ENCODE data around the gene ATP13A3. TPM values are rescaled to one million over a fixed set of nuclear protein-coding genes. Genes with fewer than 3 reads are reported as not detected.

The ATP13A3 gene
- total RNA-seq, 1 experiment from 2014 or later: 181 TPM

DNA sequence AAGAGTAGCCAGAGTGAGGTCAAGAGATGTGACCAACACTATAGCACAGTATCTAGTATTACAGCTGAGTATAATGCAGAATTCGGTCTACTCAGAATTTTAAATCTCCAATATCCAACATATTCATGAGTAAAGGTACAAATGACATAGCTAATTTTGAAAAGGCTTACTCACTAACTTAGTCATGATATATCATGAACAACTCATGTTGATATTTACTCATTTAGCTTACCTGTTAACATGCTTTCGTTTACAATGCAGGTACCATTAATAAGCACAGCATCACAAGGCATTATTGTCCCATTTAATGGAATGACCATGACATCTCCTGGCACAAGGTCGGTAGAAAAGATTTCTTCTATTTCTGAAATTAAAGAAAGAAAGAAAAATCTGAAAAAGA is 36.9 kb downstream of the ATP13A3 start:
- Histone ChIP-seq H3K27me3 (replicated peaks; ENCODE audit: control insufficient read depth, insufficient read depth, low read length) (no peaks in the 10 kb centered on the region), H3K4me3 (ENCODE audit: low read depth, low read length) (no peak overlapping the region), H3K36me3 (ENCODE audit: control insufficient read depth, insufficient read depth, low read length) (peaks cover 4% of the 10 kb centered on the region; the same call in 1 of the 2 replicates), H3K9me3 (no peaks in the 10 kb centered on the region), H3K4me1 (peaks cover 34% of the 10 kb centered on the region)
- CTCF ChIA-PET: no interaction called here
- DNase-seq: no peak
- Mint-ChIP-seq H3K9me3 (ENCODE audit: unreplicated experiment) (no peaks in the 10 kb centered on the region), H3K27ac (ENCODE audit: unreplicated experiment) (no peak overlapping the region), H3K27me3 (ENCODE audit: insufficient read depth, unreplicated experiment) (no peaks in the 10 kb centered on the region), H3K4me3 (ENCODE audit: unreplicated experiment) (no peak overlapping the region), H3K36me3 (ENCODE audit: insufficient read depth, unreplicated experiment) (peaks cover 91% of the 10 kb centered on the region), H3K4me1 (ENCODE audit: low read depth, unreplicated experiment) (peaks cover 38% of the 10 kb centered on the region)
- BruUV-seq (replicated peaks): no TSS peak
- intact Hi-C loops (cut with micrococcal nuclease; ENCODE audit: unreplicated experiment): no loop called here
- POLR2A ChIA-PET: no interaction called here
- TF ChIP-seq, protein P1, sequence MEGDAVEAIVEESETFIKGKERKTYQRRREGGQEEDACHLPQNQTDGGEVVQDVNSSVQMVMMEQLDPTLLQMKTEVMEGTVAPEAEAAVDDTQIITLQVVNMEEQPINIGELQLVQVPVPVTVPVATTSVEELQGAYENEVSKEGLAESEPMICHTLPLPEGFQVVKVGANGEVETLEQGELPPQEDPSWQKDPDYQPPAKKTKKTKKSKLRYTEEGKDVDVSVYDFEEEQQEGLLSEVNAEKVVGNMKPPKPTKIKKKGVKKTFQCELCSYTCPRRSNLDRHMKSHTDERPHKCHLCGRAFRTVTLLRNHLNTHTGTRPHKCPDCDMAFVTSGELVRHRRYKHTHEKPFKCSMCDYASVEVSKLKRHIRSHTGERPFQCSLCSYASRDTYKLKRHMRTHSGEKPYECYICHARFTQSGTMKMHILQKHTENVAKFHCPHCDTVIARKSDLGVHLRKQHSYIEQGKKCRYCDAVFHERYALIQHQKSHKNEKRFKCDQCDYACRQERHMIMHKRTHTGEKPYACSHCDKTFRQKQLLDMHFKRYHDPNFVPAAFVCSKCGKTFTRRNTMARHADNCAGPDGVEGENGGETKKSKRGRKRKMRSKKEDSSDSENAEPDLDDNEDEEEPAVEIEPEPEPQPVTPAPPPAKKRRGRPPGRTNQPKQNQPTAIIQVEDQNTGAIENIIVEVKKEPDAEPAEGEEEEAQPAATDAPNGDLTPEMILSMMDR (IDR thresholded peaks at IDR 0.05; ENCODE audit: insufficient read depth in 1 of 2, low read depth in 1 of 2, low read length in 1 of 2, severe bottlenecking in 1 of 2, unreplicated experiment in 1 of 2): no peak

DNA sequence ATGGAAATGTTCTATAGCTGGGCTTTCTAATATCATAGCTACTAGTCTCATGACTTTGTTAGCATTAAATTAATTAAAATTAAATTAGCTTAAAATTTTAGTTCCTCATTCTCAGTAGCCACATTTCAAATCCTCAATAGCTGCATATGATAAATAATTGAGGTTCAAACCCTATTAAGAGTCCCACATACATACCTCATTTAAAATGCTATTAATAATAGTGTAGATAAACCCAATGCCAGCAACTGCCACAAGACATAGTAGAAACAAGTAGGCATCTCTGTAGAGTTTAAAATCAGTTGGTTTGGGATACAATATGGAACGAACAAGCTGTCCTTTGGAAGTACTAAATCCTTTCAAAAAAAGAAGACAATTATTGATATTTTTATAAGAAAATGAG is 39.1 kb downstream of the ATP13A3 start:
- ChIA-PET POLR2A (no interaction called here), CTCF (interaction anchor here (0.7 to 1.6 kb wide), 2 partner anchors 114 to 1067 kb away, joined by 3 to 4 read pairs; no protein-coding TSS in a partner anchor)
- peaks cover 4% of the 10 kb centered on the region; the same call in 1 of the 2 replicates for H3K36me3 ChIP-seq (ENCODE audit: control insufficient read depth, insufficient read depth, low read length)
- H3K27me3 Mint-ChIP-seq (ENCODE audit: insufficient read depth, unreplicated experiment): no peaks in the 10 kb centered on the region
- peak overlapping the region; percentile 27 for H3K4me3 Mint-ChIP-seq (ENCODE audit: unreplicated experiment)
- peaks cover 97% of the 10 kb centered on the region for H3K36me3 Mint-ChIP-seq (ENCODE audit: insufficient read depth, unreplicated experiment)
- TF ChIP-seq, protein P1 (IDR thresholded peaks at IDR 0.05; ENCODE audit: insufficient read depth in 1 of 2, low read depth in 1 of 2, low read length in 1 of 2, severe bottlenecking in 1 of 2, unreplicated experiment in 1 of 2): no peak
- intact Hi-C loops (cut with micrococcal nuclease; ENCODE audit: unreplicated experiment): no loop called here
- DNase-seq: no peak
- H3K4me3 ChIP-seq (ENCODE audit: low read depth, low read length): no peak overlapping the region
- H3K9me3 Mint-ChIP-seq (ENCODE audit: unreplicated experiment): no peaks in the 10 kb centered on the region
- peak overlapping the region; percentile 61 for H3K27ac Mint-ChIP-seq (ENCODE audit: unreplicated experiment)
- peaks cover 36% of the 10 kb centered on the region for H3K4me1 ChIP-seq
- H3K4me1 Mint-ChIP-seq (ENCODE audit: low read depth, unreplicated experiment): peaks cover 51% of the 10 kb centered on the region
- no peaks in the 10 kb centered on the region for H3K9me3 ChIP-seq
- BruUV-seq (replicated peaks): no TSS peak
- no peaks in the 10 kb centered on the region for H3K27me3 ChIP-seq (replicated peaks; ENCODE audit: control insufficient read depth, insufficient read depth, low read length)

DNA sequence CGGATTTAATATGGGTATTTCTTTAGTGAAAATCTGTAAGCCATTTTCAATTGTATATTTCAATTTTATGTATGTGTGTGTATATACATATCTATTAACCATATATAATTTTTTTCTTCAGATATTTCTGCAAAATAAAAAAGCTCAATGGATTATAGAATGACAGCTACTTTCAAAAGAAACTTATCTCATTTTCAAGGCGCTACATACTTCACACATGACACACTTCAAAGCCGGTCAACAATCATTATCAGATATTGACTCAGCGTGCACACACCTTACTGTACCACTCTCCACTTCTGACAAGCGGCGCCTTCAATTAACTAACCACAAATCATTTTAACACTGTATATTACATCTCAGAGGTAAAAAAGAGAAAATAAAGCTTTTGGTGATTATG is 39.6 kb downstream of the ATP13A3 start:
- CTCF ChIA-PET: interaction anchor here (0.5 to 1.6 kb wide), 4 partner anchors 25 to 1067 kb away, joined by 3 to 5 read pairs (median 4); no protein-coding TSS in a partner anchor
- POLR2A ChIA-PET: interaction anchor here (1.0 kb wide), 1 partner anchor 89 kb away, joined by 3 read pairs; no protein-coding TSS in a partner anchor
- no peaks in the 10 kb centered on the region for H3K9me3 ChIP-seq
- peak overlapping the region; percentile 61 for H3K27ac Mint-ChIP-seq (ENCODE audit: unreplicated experiment)
- peaks cover 36% of the 10 kb centered on the region for H3K4me1 ChIP-seq
- peaks cover 47% of the 10 kb centered on the region for H3K4me1 Mint-ChIP-seq (ENCODE audit: low read depth, unreplicated experiment)
- BruUV-seq (replicated peaks): no TSS peak
- no peaks in the 10 kb centered on the region for H3K9me3 Mint-ChIP-seq (ENCODE audit: unreplicated experiment)
- no peaks in the 10 kb centered on the region for H3K27me3 Mint-ChIP-seq (ENCODE audit: insufficient read depth, unreplicated experiment)
- intact Hi-C loops (cut with micrococcal nuclease; ENCODE audit: unreplicated experiment): no loop called here
- H3K36me3 ChIP-seq (ENCODE audit: control insufficient read depth, insufficient read depth, low read length): peaks cover 4% of the 10 kb centered on the region; the same call in 1 of the 2 replicates
- H3K4me3 Mint-ChIP-seq (ENCODE audit: unreplicated experiment): peak overlapping the region; percentile 27
- H3K36me3 Mint-ChIP-seq (ENCODE audit: insufficient read depth, unreplicated experiment): peaks cover 97% of the 10 kb centered on the region
- DNase-seq: peak; percentile 59 to 61
- no peak overlapping the region for H3K4me3 ChIP-seq (ENCODE audit: low read depth, low read length)
- TF ChIP-seq, protein P1 (IDR thresholded peaks at IDR 0.05; ENCODE audit: insufficient read depth in 1 of 2, low read depth in 1 of 2, low read length in 1 of 2, severe bottlenecking in 1 of 2, unreplicated experiment in 1 of 2): no peak
- no peaks in the 10 kb centered on the region for H3K27me3 ChIP-seq (replicated peaks; ENCODE audit: control insufficient read depth, insufficient read depth, low read length)
